H1 (cell line): Measurements from ENCODE around the gene GIPC2. TPM values are rescaled to one million over a fixed set of nuclear protein-coding genes. Genes with fewer than 3 reads are reported as not detected.

ENCODE experiments used
- CTCF ChIA-PET: fragments of 300-600 bp; sonication (Branson Sonifier 250); formaldehyde crosslinking; loops from one replicate; lab custom pipeline; 2021; ENCODE audit not compliant: partially characterized antibody; lab: Charles Lee
- POLR2A ChIA-PET: fragments of 300-600 bp; sonication (Branson Sonifier 250); formaldehyde crosslinking; loops from one replicate; lab custom pipeline; 2021; ENCODE audit warnings: inconsistent platforms; ENCODE audit not compliant: partially characterized antibody; lab: Charles Lee
- DNase-seq, 2 experiments: peaks; one replicate each; pipeline versions ENCODE4 v3.0.0 to v3.0.0-alpha.2; 2010 to 2022; ENCODE audit warnings: low spot score in 2 of 2, low read depth in 1 of 2, mixed read lengths in 1 of 2
- FAIRE-seq: peaks from 2 replicates; lab custom pipeline; 2011; peaks lifted over from hg19 to GRCh38; lab: Jason Lieb, UNC
- H2AFZ ChIP-seq: 2 replicates; pipeline ENCODE4 v1.8.1; 2012; ENCODE audit warnings: low read length, inconsistent platforms
- H2AK5ac ChIP-seq: 2 replicates; pipeline ENCODE4 v1.6.1; 2013; ENCODE audit warnings: low read depth, low read length
- H2BK120ac ChIP-seq: replicated peaks from 2 replicates; pipeline ENCODE3; 2013; ENCODE audit warnings: low read depth, low read length, inconsistent platforms
- H2BK12ac ChIP-seq: 2 replicates; pipeline ENCODE4 v1.6.1; 2013; ENCODE audit warnings: low read depth, low read length
- H2BK15ac ChIP-seq: 2 replicates; pipeline ENCODE4 v1.6.1; 2013; ENCODE audit warnings: low read length
- H2BK20ac ChIP-seq: 2 replicates; pipeline ENCODE4 v1.6.1; 2013; ENCODE audit warnings: low read length
- H2BK5ac ChIP-seq: 2 replicates; pipeline ENCODE4 v1.6.1; 2013; ENCODE audit warnings: low read depth, low read length
- H3K14ac ChIP-seq: 2 replicates; pipeline ENCODE4 v1.6.1; 2013; ENCODE audit warnings: inconsistent platforms; ENCODE audit not compliant: insufficient read length
- H3K18ac ChIP-seq: 2 replicates; pipeline ENCODE4 v1.6.1; 2013; ENCODE audit warnings: low read length; ENCODE audit errors: extremely low read depth
- H3K23ac ChIP-seq: 2 replicates; pipeline ENCODE4 v1.6.1; 2013; ENCODE audit warnings: inconsistent platforms; ENCODE audit not compliant: insufficient read length
- H3K23me2 ChIP-seq: 2 replicates; pipeline ENCODE4 v1.6.1; 2013; ENCODE audit warnings: low read depth, low read length
- H3K27ac ChIP-seq: 2 replicates; pipeline ENCODE4 v1.6.1; 2011; ENCODE audit warnings: low read depth, low read length, inconsistent platforms
- H3K27me3 ChIP-seq, 4 experiments: replicated peaks in 1 of 4; 1 replicate in 1 of 4; 2 replicates in 3 of 4; pipeline versions ENCODE4 v1.6.1 to v1.8.1; 2011 to 2013; ENCODE audit warnings: low read length in 3 of 4, mild to moderate bottlenecking in 3 of 4, inconsistent platforms in 2 of 4, mixed read lengths in 2 of 4, moderate library complexity in 1 of 4; ENCODE audit not compliant: control insufficient read depth in 3 of 4, insufficient read depth in 3 of 4; ENCODE audit errors: extremely low read depth in 1 of 4
- H3K36me3 ChIP-seq, 4 experiments: 2 replicates each; pipeline versions ENCODE4 v1.6.1 to v1.8.1; 2011 to 2013; ENCODE audit warnings: mild to moderate bottlenecking in 4 of 4, low read length in 3 of 4, moderate library complexity in 2 of 4, control low read depth in 1 of 4, inconsistent platforms in 1 of 4; ENCODE audit not compliant: insufficient read depth in 4 of 4, control insufficient read depth in 2 of 4
- H3K4ac ChIP-seq: replicated peaks from 2 replicates; pipeline ENCODE3; 2013; ENCODE audit warnings: low read length, low read depth, mixed read lengths, inconsistent platforms; ENCODE audit not compliant: insufficient read length
- H3K4me1 ChIP-seq, 4 experiments: replicated peaks in 1 of 4; 1 replicate in 1 of 4; 2 replicates in 3 of 4; pipeline versions ENCODE4 v1.6.1 to v1.8.1; 2011 to 2013; ENCODE audit warnings: low read length in 3 of 4, inconsistent platforms in 2 of 4, mixed read lengths in 1 of 4; ENCODE audit not compliant: insufficient read depth in 4 of 4, control insufficient read depth in 3 of 4
- H3K4me2 ChIP-seq, 2 experiments: 2 replicates each; pipeline versions ENCODE4 v1.6.1 to v1.8.1; 2011 to 2013; ENCODE audit warnings: low read depth in 2 of 2, low read length in 2 of 2, control low read depth in 1 of 2, inconsistent platforms in 1 of 2, mild to moderate bottlenecking in 1 of 2; ENCODE audit not compliant: insufficient read depth in 1 of 2
- H3K4me3 ChIP-seq, 4 experiments: fragments of 200-600, 300-600 bp in 1 of 4; sonication (generic), shearing (Covaris generic), sonication (Bioruptor Twin) in 1 of 4; 2 replicates each; pipeline versions ENCODE4 v1.5.1 to v1.8.1; 2011 to 2016; ENCODE audit warnings: low read length in 4 of 4, low read depth in 3 of 4, control low read depth in 2 of 4, inconsistent platforms in 2 of 4, mild to moderate bottlenecking in 2 of 4, mixed read lengths in 1 of 4, moderate library complexity in 1 of 4; ENCODE audit not compliant: insufficient read depth in 2 of 4; ENCODE audit errors: extremely low read depth in 1 of 4
- H3K56ac ChIP-seq: replicated peaks from 2 replicates; pipeline ENCODE3; 2013; ENCODE audit warnings: low read depth, mild to moderate bottlenecking, mixed read lengths, low read length, inconsistent platforms; ENCODE audit not compliant: insufficient read length
- H3K79me1 ChIP-seq: 2 replicates; pipeline ENCODE4 v1.6.1; 2013; ENCODE audit warnings: low read depth, low read length, control low read depth
- H3K79me2 ChIP-seq, 2 experiments: 2 replicates each; pipeline versions ENCODE4 v1.6.1 to v1.8.1; 2012 to 2013; ENCODE audit warnings: low read length in 2 of 2, mild to moderate bottlenecking in 2 of 2, inconsistent platforms in 1 of 2; ENCODE audit not compliant: insufficient read depth in 2 of 2, control insufficient read depth in 1 of 2
- H3K9ac ChIP-seq, 4 experiments: replicated peaks in 1 of 4; 1 replicate in 1 of 4; 2 replicates in 3 of 4; pipeline versions ENCODE4 v1.6.1 to v1.8.1; 2011 to 2013; ENCODE audit warnings: low read depth in 3 of 4, low read length in 3 of 4, control low read depth in 2 of 4, mild to moderate bottlenecking in 2 of 4, moderate library complexity in 2 of 4, inconsistent platforms in 1 of 4; ENCODE audit errors: extremely low read depth in 1 of 4
- H3K9me3 ChIP-seq, 2 experiments: 2 replicates each; pipeline versions ENCODE4 v1.6.1 to v1.8.1; 2012 to 2013; ENCODE audit warnings: mild to moderate bottlenecking in 2 of 2, moderate library complexity in 2 of 2, control low read depth in 1 of 2, inconsistent platforms in 1 of 2, low read depth in 1 of 2, low read length in 1 of 2, mixed read lengths in 1 of 2; ENCODE audit not compliant: insufficient read depth in 2 of 2
- H4K20me1 ChIP-seq, 2 experiments: replicated peaks in 1 of 2; 2 replicates each; pipeline versions ENCODE3 to v1.8.1; 2011 to 2013; ENCODE audit warnings: inconsistent platforms in 2 of 2, low read length in 2 of 2, mild to moderate bottlenecking in 1 of 2; ENCODE audit not compliant: insufficient read depth in 2 of 2, control insufficient read depth in 1 of 2
- H4K5ac ChIP-seq: 2 replicates; pipeline ENCODE4 v1.6.1; 2013; ENCODE audit warnings: low read length, low read depth, mixed read lengths, inconsistent platforms; ENCODE audit not compliant: insufficient read length
- H4K8ac ChIP-seq: 2 replicates; pipeline ENCODE4 v1.8.0; 2013; ENCODE audit warnings: mild to moderate bottlenecking, moderate library complexity, low read length, inconsistent platforms; ENCODE audit not compliant: insufficient read depth; ENCODE audit errors: extremely low read depth
- H4K91ac ChIP-seq: replicated peaks from 2 replicates; pipeline ENCODE3; 2013; ENCODE audit warnings: low read length, mixed read lengths, inconsistent platforms; ENCODE audit not compliant: insufficient read length
- BCL11A ChIP-seq, 2 experiments: IDR thresholded peaks; one replicate each; pipeline ENCODE4 v1.6.1; 2011; ENCODE audit warnings: low read depth in 2 of 2, low read length in 2 of 2, mild to moderate bottlenecking in 2 of 2
- BRCA1 ChIP-seq: IDR thresholded peaks from 2 replicates; pipeline ENCODE4 v1.6.1; 2012; ENCODE audit warnings: low read depth, low read length, improper control_type of control experiment
- CBX5 ChIP-seq: fragments of 300-800, 300-1000 bp; sonication (generic); IDR thresholded peaks from 2 replicates; pipeline ENCODE4 v1.7.1; 2016; ENCODE audit warnings: antibody characterized with exemption, low read length, low read depth
- CBX8 ChIP-seq: fragments of 300-800, 300-1000 bp; sonication (generic); IDR thresholded peaks from 2 replicates; pipeline ENCODE4 v1.7.1; 2016; ENCODE audit warnings: low read depth, low read length, borderline replicate concordance
- FOSL1 ChIP-seq: IDR thresholded peaks from 2 replicates; pipeline ENCODE4 v1.6.1; 2011; ENCODE audit warnings: mild to moderate bottlenecking, low read depth, low read length, moderate library complexity; ENCODE audit not compliant: insufficient read depth
- JUN ChIP-seq: IDR thresholded peaks from 2 replicates; pipeline ENCODE4 v1.6.1; 2011; ENCODE audit warnings: low read depth, mild to moderate bottlenecking, improper control_type of control experiment, low read length
- KDM1A ChIP-seq: fragments of 200-600, 300-600 bp; sonication (generic); IDR thresholded peaks from 2 replicates; pipeline ENCODE4 v1.7.1; 2016; ENCODE audit warnings: mild to moderate bottlenecking, low read length, borderline replicate concordance
- MAFK ChIP-seq: IDR thresholded peaks from 2 replicates; pipeline ENCODE4 v1.6.1; 2012; ENCODE audit warnings: low read depth, mild to moderate bottlenecking, improper control_type of control experiment, low read length
- NRF1 ChIP-seq: IDR thresholded peaks from 2 replicates; pipeline ENCODE4 v1.6.1; 2011; ENCODE audit warnings: mild to moderate bottlenecking, low read depth, low read length, improper control_type of control experiment
- SIX5 ChIP-seq: IDR thresholded peaks from 2 replicates; pipeline ENCODE4 v1.6.1; 2011; ENCODE audit warnings: mild to moderate bottlenecking, low read depth, low read length
- WGBS, 2 experiments: shearing (Covaris generic) in 1 of 2; methylation state at CpG; one replicate each; pipeline versions ENCODE4 v1.1.6 to v1.1.7; 2013 to 2015; ENCODE audit warnings: low lambda C conversion rate in 2 of 2, mixed read lengths in 2 of 2, inconsistent platforms in 1 of 2, low coverage in 1 of 2, missing lambda C conversion rate in 1 of 2; ENCODE audit not compliant: insufficient replicate concordance in 2 of 2, insufficient coverage in 1 of 2, insufficient read length in 1 of 2; ENCODE audit errors: extremely low coverage in 1 of 2, missing lambda C conversion rate in 1 of 2; 5-methylcytosine and 5-hydroxymethylcytosine counted together
- polyA plus RNA-seq, 7 experiments: library from polyadenylated mRNA; depleted of rRNA in 3 of 7; stranded (reverse) in 5 of 7; unstranded in 2 of 7; fragments of >200 nt in 5 of 7; fragments of 200-250 nt in 2 of 7; gene quantifications; 1 replicate in 5 of 7; 2 replicates in 1 of 7; 4 replicates in 1 of 7; pipeline versions ENCODE4 v1.2.1 to v1.2.3, GENCODE V29; 2011 to 2013; ENCODE audit warnings: missing spikeins in 2 of 7, mixed read lengths in 2 of 7
- total RNA-seq: library from RNA; stranded (reverse); fragmentation: NEBNext Ultra II Directional; extraction: Animal tissue kit (Norgen Biotek cat#: 25700); gene quantifications from 2 replicates; pipeline ENCODE4 v1.2.1, GENCODE V29; 2021
- TF ChIP-seq, protein P1 (sequence below): IDR thresholded peaks from 2 replicates; pipeline ENCODE4 v1.6.1; 2012; ENCODE audit warnings: inconsistent platforms

GIPC2 gene
- total and polyA plus RNA-seq, 2 of the 8 experiments (the other 6 are each of a cell fraction or from before 2014, with no cell fraction given): 0.29 to 0.69 TPM

DNA sequence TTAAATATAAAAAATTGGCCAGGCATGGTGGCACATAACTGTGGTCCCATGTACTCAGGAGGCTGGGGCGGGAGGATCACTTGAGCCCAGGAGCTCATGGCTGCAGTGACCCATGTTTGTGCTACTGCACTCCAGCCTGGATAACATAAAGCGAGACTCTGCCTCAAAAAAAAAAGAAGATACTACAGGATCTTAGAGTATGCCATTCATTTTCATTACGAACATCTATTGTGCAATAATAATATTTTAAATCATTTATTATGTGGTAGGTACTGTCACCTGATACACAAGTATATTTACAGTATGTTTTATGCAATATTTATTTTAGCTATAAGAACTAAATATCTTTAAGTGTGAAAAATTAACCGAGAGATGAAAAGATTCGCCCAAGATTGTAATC lies 9.3 kb upstream of the GIPC2 start:
- Histone ChIP-seq H3K27ac (no peak overlapping the region), H3K23ac (no peak overlapping the region), H3K9me3 (no peaks in the 10 kb centered on the region), H3K4me2 (no peak overlapping the region), H2AK5ac (no peak overlapping the region), H2BK120ac (no peak overlapping the region), H3K18ac (no peak overlapping the region), H2BK12ac (no peak overlapping the region), H4K20me1 (no peaks in the 10 kb centered on the region), H3K36me3 (no peaks in the 10 kb centered on the region), H2BK5ac (no peak overlapping the region), H3K4me3 (no peak overlapping the region), H4K5ac (no peak overlapping the region), H3K27me3 (no peaks in the 10 kb centered on the region), H3K79me1 (no peaks in the 10 kb centered on the region), H4K91ac (no peak overlapping the region), H4K8ac (no peak overlapping the region), H2AFZ (no peak overlapping the region), H3K9ac (no peak overlapping the region), H3K56ac (no peak overlapping the region), H2BK15ac (no peak overlapping the region), H3K14ac (no peak overlapping the region), H3K79me2 (no peaks in the 10 kb centered on the region), H3K23me2 (no peaks in the 10 kb centered on the region), H2BK20ac (no peak overlapping the region), H3K4me1 (no peaks in the 10 kb centered on the region), H3K4ac (no peak overlapping the region)
- FAIRE-seq (no peak), DNase-seq (no peak)
- 80% methylated on average over 5 of the region's 5 CpGs; no CpG with 5 or more reads in 1 of the 2 experiments for WGBS, 2 experiments
- ChIA-PET CTCF (no interaction called here), POLR2A (no interaction called here)
- TF ChIP-seq CBX5: no peak
- no peak for TF ChIP-seq JUN
- TF ChIP-seq SIX5: no peak
- TF ChIP-seq FOSL1: no peak
- TF ChIP-seq MAFK: no peak
- TF ChIP-seq NRF1: no peak
- no peak for TF ChIP-seq BCL11A (IDR thresholded peaks at IDR 0.05; ENCODE audit: low read depth in 2 of 2, low read length in 2 of 2)
- TF ChIP-seq KDM1A: no peak
- no peak for TF ChIP-seq BRCA1
- TF ChIP-seq, protein P1, sequence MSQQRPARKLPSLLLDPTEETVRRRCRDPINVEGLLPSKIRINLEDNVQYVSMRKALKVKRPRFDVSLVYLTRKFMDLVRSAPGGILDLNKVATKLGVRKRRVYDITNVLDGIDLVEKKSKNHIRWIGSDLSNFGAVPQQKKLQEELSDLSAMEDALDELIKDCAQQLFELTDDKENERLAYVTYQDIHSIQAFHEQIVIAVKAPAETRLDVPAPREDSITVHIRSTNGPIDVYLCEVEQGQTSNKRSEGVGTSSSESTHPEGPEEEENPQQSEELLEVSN: no peak
- no peak for TF ChIP-seq CBX8
